Activated naive CD8-positive, alpha-beta T cell treated with anti-CD3 and anti-CD28 coated beads, Interleukin-2, amount 50 U/mL, for 24 hours (primary cell): Measurements from ENCODE around the gene GRID1.

Experiments used
- ATAC-seq: fragments of 150-1000 bp; cut with Tn5 transposase; one replicate; pipeline ENCODE4 v1.10.0; 2021
- DNase-seq: peaks from one replicate; pipeline ENCODE4 v3.0.0; 2021
- H3K27ac Mint-ChIP-seq: one replicate; pipeline ENCODE4 v1.8.0; 2021; ENCODE audit warnings: mild to moderate bottlenecking, mixed read lengths
- H3K27me3 Mint-ChIP-seq: one replicate; pipeline ENCODE4 v1.8.0; 2021; ENCODE audit warnings: mixed read lengths
- H3K36me3 Mint-ChIP-seq: one replicate; pipeline ENCODE4 v1.8.0; 2021; ENCODE audit warnings: low read depth, mixed read lengths
- H3K4me1 Mint-ChIP-seq: one replicate; pipeline ENCODE4 v1.8.0; 2021; ENCODE audit warnings: mixed read lengths
- H3K4me3 Mint-ChIP-seq: one replicate; pipeline ENCODE4 v1.8.0; 2021; ENCODE audit warnings: mild to moderate bottlenecking, moderate library complexity, mixed read lengths
- H3K9me3 Mint-ChIP-seq: one replicate; pipeline ENCODE4 v1.8.0; 2021; ENCODE audit warnings: mixed read lengths

Gene GRID1

DNA sequence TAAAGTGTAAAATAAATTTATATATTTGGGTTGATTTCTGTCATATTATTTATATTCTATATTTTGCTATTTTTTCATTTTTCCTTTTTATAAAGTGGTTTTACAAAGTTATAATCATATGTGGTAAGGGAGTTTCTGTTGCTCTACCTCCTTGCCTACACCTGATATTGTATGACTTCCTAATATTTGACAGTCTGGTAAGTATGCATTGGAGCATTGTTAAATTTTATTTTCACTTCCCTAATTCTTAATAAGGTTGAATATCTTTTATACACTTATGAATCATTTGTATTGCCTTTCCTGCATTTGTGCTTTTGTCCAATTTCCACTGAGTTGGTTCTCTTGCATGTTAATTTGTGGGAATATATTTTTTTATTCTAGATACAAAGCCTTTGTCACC is 492.4 kb downstream of the GRID1 start:
- Mint-ChIP-seq H3K9me3 (peaks cover 4% of the 10 kb centered on the region), H3K27ac (no peak overlapping the region), H3K4me3 (no peak overlapping the region), H3K36me3 (no peaks in the 10 kb centered on the region), H3K27me3 (peaks cover under 1% of the 10 kb centered on the region), H3K4me1 (no peaks in the 10 kb centered on the region)
- DNase-seq (no peak), ATAC-seq (no peak)

DNA sequence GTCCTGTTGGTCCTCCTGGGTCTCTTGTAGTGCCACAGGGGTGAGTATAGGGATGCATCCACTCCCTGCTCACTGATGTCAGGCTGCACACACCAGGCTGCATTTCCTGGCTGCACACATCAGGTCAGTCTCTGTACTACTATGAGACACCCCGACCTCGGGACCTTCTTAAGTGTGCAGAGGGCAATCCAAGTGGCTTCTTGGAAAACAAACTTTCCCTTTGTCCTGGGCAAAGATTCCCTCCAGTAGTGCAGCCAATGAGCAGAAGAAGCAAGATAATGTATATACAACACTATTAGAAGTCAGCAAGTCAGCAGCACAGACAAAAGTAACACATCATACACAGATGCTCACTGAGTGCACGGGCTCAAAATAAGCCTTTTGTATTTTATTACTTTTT is 493.5 kb downstream of the GRID1 start:
- ATAC-seq, result no peak
- H3K4me3 Mint-ChIP-seq, result no peak overlapping the region

DNA sequence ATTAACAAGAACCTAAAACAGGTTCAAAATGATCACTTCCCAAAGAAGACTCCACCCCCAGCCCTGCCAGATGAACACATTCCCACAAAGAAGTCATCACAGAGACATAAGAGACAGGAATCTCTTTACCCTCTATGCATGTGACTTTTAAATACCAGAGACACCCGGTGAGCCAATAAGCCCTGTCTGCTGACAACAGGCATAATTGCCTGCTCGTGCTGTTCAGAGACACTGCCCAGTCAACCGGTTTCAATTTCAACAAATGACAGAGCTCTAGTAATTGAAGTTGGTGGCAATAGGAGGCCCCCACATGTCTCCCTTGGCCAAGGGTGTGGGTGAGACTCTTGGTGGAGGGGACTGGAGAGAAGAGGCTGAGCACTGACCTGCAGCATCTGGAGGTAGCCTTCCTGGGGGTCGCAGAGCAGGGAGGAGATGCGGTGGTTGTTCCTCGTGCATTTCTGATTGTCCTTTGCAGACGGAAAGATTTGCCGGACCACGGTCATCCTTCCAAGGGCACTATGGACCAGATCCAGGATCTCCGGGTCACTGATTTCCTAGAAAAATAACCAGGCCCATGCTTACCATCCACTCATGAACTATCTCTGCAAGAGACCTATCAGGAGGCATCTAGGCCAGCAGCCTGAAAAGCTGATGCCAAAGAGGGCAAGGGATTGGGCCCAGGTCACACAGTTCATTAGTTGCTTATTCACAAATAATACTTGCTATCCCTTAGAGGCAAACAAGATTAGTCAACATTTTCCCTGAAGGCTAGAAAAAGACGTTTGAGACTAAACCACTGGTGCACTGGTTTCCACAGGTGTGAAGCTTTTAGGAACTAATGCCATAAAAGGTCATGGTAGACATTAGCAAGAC is 497.7 kb downstream of the GRID1 start:
- H3K27ac Mint-ChIP-seq, result no peak overlapping the region
- H3K9me3 Mint-ChIP-seq, result no peaks in the 10 kb centered on the region
- no peaks in the 10 kb centered on the region for H3K36me3 Mint-ChIP-seq
- H3K4me1 Mint-ChIP-seq, result no peaks in the 10 kb centered on the region
- ATAC-seq (no peak), DNase-seq (no peak)
- no peaks in the 10 kb centered on the region for H3K27me3 Mint-ChIP-seq
- H3K4me3 Mint-ChIP-seq, result no peak overlapping the region

More for the DNA sequence above, 493.5 kb downstream of the GRID1 start:
- no peaks in the 10 kb centered on the region for H3K27me3 Mint-ChIP-seq
- H3K9me3 Mint-ChIP-seq, result peaks cover 4% of the 10 kb centered on the region
- H3K4me1 Mint-ChIP-seq, result no peaks in the 10 kb centered on the region
- H3K36me3 Mint-ChIP-seq, result no peaks in the 10 kb centered on the region
- H3K27ac Mint-ChIP-seq, result no peak overlapping the region
- DNase-seq, result no peak

DNA sequence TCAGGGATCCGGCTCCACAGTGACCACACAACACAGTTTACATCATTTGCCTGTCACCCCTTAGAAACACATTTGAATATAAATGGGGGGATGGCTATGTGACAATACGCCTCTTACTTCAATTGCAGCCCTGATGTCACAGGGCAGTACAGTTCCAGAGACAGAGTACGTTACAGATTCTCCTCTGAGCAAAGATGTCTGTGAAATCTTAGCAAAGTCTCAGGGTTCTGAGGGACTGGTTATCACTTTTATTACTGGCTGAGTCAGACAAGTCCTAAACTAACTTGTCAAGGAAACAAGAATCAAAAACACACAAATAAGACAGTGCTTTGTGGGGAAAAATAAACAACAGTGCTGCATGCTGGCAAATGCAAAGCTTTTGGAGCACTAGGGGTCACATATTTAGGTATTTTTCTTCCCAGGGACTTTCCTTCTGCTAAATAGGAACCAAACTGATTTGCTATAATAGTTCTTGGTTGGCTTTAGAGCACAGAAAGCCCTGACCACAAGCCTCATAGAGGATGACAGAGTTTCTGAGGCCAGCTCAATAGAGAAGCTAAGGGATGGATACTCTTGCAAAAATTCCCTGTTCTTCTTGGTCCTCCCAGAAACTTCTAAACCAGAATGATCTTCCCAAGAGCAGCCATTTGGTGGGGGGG is 501.6 kb downstream of the GRID1 start:
- Mint-ChIP-seq H3K4me3 (no peak overlapping the region), H3K4me1 (no peaks in the 10 kb centered on the region), H3K27me3 (peaks cover 7% of the 10 kb centered on the region), H3K36me3 (no peaks in the 10 kb centered on the region), H3K9me3 (no peaks in the 10 kb centered on the region), H3K27ac (no peak overlapping the region)
- DNase-seq (no peak), ATAC-seq (no peak)

DNA sequence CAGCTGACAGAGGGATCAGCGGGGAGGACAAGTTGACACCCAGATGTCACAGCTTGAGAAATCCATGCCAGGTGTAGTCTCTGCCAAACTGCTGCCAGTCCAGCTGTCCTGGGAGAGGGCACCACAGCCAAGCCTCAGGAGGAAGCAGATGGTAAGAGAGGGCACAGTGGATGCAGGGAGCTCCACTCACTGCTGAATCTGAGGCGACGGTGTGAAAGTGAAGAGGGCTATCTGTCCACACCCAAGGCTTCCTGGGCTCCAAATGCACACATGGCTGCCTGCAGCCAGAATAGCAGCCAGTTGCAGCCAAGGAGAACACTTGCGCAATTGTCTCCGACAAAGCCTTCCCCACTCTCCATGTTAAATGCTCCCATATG is 502.4 kb downstream of the GRID1 start:
- Mint-ChIP-seq H3K27me3 (peaks cover 10% of the 10 kb centered on the region), H3K36me3 (no peaks in the 10 kb centered on the region), H3K27ac (no peak overlapping the region), H3K9me3 (no peaks in the 10 kb centered on the region), H3K4me3 (no peak overlapping the region), H3K4me1 (no peaks in the 10 kb centered on the region)
- DNase-seq, result no peak
- ATAC-seq, result no peak

DNA sequence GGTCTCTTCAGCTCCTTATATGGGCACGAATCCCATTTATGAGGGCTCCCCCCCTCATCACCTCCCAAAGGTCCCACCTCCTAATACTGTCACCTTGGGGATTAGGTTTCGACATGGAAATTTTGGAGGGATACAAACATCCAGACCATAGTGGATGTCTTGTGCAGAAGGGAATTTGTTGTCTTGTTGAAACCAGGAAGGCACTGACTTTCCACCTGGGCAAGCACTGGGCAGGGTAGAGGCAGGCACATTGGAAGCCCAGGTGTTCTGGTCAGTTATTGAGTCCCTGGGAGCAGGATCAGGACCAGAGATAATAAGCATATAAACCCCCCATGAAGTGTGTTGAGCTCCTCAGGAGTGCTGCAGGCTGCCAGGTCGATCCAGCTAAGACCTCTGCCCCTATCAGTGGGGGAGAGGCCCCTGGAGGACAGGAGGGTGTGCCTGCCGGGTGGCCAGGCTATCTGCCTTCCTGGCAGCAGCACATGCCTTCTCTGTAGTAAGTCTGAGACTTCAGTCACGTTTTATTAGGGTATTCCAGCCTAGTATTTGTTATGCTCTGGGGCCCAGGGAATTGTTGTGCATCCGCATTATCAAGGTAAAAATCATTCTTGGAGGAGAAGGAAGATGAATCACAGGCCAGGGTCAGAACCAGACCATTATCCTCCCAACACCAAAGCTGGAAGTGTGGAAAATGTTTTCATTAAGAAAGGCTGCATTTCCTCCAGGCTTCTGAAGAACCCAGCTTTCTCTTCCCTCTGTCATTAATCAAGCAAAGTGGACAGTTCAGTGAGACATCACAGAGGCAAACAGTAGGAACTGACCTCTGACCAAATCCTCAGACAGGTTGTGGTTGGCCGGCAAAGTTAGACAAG is 503.1 kb downstream of the GRID1 start:
- no peaks in the 10 kb centered on the region for H3K9me3 Mint-ChIP-seq
- no peak overlapping the region for H3K4me3 Mint-ChIP-seq
- DNase-seq, result no peak
- H3K27me3 Mint-ChIP-seq, result peaks cover 10% of the 10 kb centered on the region
- ATAC-seq, result no peak
- no peaks in the 10 kb centered on the region for H3K36me3 Mint-ChIP-seq
- H3K4me1 Mint-ChIP-seq, result no peaks in the 10 kb centered on the region
- no peak overlapping the region for H3K27ac Mint-ChIP-seq

DNA sequence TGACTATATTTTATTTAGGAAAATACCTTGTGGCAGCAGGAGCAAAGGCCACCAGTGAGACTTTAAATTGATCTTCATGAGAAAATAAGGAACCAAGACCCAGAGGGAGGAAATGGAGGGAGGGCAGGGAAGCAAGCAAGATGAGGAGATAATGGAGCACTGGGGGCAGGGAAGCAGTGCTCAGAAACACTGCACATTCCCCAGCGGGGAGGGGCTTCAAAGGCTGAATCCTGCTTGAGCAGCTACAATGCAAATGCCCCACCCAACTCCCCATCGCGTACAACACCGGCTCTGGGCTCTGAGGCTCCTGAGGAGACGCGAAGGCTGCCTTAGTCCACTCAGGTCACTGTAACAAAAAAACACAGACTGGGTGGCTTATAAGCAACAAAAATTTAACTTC is 503.8 kb downstream of the GRID1 start:
- Mint-ChIP-seq H3K36me3 (no peaks in the 10 kb centered on the region), H3K27ac (no peak overlapping the region), H3K4me1 (no peaks in the 10 kb centered on the region), H3K27me3 (peaks cover 10% of the 10 kb centered on the region), H3K4me3 (no peak overlapping the region), H3K9me3 (no peaks in the 10 kb centered on the region)
- ATAC-seq (no peak), DNase-seq (no peak)

DNA sequence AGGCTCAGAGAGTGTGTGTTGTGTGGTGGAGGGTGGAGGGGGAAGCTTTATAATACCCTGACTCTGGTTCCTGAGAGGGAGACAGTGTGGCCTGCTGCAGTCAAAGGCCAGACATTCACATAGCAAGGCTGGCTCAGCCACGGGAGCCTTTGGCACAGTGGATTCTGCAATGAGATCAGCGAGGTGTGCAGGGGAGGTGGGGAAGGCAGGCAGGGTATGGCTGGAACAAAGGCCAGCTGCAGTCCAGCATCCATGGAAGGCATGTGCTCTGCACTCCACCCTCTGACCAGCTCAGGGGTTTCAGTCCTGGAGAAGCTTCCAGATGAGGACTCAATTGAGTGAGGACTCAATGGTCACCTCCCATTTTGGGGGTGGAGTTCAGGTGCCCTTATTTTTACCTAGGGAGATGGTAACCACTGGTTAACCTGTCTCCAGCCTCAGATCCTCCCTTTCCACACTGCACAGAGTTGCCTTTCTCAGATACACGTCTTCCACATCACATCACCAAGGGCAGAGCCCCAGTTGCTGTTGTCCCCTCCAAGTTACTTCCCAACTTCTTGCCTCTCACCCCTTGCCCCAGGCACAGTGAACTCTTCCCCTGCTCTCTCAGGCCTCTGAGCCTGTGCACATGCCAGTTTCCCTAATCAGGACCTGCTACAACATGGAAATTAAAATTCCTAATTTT is 504.9 kb downstream of the GRID1 start:
- H3K36me3 Mint-ChIP-seq, result no peaks in the 10 kb centered on the region
- peaks cover 10% of the 10 kb centered on the region for H3K27me3 Mint-ChIP-seq
- ATAC-seq, result no peak
- DNase-seq, result no peak
- no peaks in the 10 kb centered on the region for H3K4me1 Mint-ChIP-seq
- no peak overlapping the region for H3K27ac Mint-ChIP-seq
- H3K9me3 Mint-ChIP-seq, result no peaks in the 10 kb centered on the region
- no peak overlapping the region for H3K4me3 Mint-ChIP-seq

DNA sequence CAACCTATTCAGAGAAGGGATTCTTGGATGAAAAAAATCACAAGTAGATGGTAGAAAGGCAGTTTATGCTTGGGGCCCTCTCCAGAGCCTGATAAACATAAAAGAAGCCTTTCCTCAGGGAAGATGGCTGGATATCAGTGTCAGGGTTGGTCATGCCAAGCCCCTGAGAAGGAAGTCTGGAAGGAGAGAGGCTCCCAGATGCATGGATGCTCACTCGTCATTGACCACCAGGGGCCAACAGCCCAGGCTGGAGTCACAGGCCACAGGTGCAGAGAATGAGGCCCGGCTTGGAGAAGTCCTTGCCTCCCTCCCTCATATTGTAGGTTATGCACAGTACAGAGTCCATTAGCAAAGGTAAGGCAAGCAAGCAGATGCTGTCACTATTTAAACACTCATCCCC is 506.7 kb downstream of the GRID1 start:
- Mint-ChIP-seq H3K27ac (no peak overlapping the region), H3K4me1 (no peaks in the 10 kb centered on the region), H3K4me3 (no peak overlapping the region), H3K36me3 (no peaks in the 10 kb centered on the region), H3K9me3 (no peaks in the 10 kb centered on the region), H3K27me3 (peaks cover 10% of the 10 kb centered on the region)
- ATAC-seq (no peak), DNase-seq (no peak)

DNA sequence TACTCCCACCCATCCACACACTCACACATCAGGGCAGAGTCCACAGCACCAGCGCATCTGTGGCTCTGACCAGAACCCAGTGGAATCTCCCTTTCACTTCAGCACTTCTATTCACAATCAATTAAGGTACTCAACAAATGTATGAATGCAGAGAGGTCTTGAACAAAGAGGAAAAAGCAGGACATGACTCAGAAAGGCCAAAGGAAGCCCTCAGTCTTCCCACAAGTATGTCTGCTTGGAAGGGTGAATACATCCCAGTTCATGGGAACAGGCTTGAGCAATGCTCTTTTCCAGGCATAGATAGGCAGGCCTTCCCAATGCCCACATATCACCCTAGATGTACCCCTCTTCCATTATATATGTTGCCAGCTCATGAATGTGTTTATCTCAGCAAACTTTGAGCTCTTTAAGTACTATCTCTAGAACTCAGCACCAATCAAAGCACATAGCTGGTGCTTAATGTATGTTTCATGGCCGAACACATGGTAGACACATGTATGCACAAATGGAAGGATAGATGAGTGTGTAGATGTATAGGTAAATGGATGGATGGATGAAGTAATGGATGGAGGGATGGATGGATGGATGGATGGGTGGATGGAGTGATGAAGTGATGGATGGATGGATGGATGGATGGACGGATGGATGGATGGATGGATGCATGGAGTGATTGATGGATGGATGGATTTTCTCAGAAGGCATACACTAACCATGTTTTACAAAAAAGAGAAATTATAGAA is 507.6 kb downstream of the GRID1 start:
- Mint-ChIP-seq H3K4me1 (no peaks in the 10 kb centered on the region), H3K36me3 (no peaks in the 10 kb centered on the region), H3K4me3 (no peak overlapping the region), H3K9me3 (no peaks in the 10 kb centered on the region), H3K27me3 (peaks cover 10% of the 10 kb centered on the region), H3K27ac (no peak overlapping the region)
- ATAC-seq (no peak), DNase-seq (no peak)

DNA sequence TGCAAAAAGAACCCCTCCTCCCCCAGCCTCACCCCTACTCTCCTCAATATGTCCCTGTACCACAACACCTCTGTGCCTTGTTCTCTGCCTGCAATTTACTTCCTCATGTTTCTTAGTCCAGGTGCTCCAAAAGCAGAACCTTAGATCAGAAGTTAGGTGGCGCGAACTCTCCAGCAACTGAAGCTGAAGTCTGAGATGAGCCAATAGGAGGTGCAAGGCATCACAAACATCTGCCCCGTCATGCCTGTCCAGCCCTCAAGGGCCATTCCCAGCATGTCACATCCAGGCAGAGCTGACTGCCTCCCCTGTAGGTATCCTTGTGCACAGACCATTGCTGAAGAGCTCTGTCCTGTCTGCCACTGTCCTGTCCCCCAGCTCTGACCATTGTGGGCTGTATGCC is 508.8 kb downstream of the GRID1 start:
- ATAC-seq (no peak), DNase-seq (no peak)
- H3K4me1 Mint-ChIP-seq, result no peaks in the 10 kb centered on the region
- H3K27ac Mint-ChIP-seq, result no peak overlapping the region
- no peak overlapping the region for H3K4me3 Mint-ChIP-seq
- peaks cover 10% of the 10 kb centered on the region for H3K27me3 Mint-ChIP-seq
- H3K36me3 Mint-ChIP-seq, result no peaks in the 10 kb centered on the region
- H3K9me3 Mint-ChIP-seq, result no peaks in the 10 kb centered on the region

DNA sequence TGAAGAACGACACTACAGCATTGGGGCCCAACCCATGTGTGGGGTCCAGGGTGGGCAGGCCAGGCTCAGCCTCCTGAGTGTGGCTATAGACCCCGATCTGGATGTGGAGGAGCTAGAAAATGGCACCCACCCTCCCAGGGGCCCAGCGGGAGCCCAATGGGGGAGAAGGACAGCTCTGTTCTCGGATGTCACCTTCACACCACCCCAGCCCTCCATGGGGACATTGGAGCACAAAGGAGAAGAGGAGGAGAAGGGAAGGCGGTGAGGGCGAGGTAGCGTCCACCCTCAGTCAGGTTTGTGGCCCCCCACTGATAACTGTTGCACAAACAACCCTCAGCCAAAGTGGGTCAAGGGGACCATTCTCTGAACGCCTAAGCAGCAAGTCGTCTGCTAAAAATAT is 509.3 kb downstream of the GRID1 start:
- Mint-ChIP-seq H3K9me3 (no peaks in the 10 kb centered on the region), H3K27ac (no peak overlapping the region), H3K4me3 (no peak overlapping the region), H3K27me3 (peaks cover 5% of the 10 kb centered on the region), H3K4me1 (no peaks in the 10 kb centered on the region), H3K36me3 (no peaks in the 10 kb centered on the region)
- no peak for DNase-seq
- ATAC-seq, result no peak

DNA sequence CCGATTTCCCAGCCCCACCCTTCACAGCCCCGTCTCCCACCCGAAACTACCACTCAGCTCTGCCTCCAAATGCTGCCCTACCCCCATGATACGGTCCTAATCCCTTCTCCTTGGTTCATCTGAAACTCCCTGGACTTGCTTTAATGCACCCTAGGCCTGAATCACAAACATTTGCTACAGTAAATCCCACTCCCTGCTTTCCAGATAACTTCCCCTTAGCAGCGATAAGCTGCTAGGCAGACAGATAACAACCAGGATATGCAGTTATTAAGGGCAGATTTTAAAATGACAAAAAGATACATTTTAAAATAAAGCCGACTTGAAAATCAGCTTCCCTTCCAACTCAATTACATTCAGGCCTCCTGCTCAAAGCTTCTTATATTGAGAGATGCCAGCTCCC is 514.7 kb downstream of the GRID1 start:
- no peak overlapping the region for H3K4me3 Mint-ChIP-seq
- H3K36me3 Mint-ChIP-seq, result no peaks in the 10 kb centered on the region
- no peak overlapping the region for H3K27ac Mint-ChIP-seq
- no peaks in the 10 kb centered on the region for H3K27me3 Mint-ChIP-seq
- ATAC-seq (no peak), DNase-seq (no peak)
- no peaks in the 10 kb centered on the region for H3K9me3 Mint-ChIP-seq
- H3K4me1 Mint-ChIP-seq, result no peaks in the 10 kb centered on the region

DNA sequence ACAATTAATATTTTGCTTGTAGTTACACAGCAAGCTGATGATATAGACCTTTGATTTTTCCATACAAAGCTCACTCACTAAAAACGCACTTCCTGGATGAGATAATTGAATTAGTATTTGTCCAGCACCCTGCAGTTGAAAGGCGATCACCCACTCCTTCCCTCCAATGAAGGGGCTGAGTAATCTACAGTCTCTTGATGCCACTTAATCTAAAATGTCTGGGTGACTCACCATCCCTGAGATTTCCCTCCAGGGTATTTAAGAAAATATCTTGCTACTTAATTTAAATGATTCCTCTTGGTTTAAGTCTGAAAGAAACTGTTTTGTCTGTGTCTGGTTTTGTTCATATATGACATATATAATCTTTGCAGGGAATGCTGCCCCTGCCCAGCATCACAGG is 515.3 kb downstream of the GRID1 start:
- Mint-ChIP-seq H3K4me3 (no peak overlapping the region), H3K9me3 (no peaks in the 10 kb centered on the region), H3K27me3 (no peaks in the 10 kb centered on the region), H3K27ac (no peak overlapping the region), H3K4me1 (no peaks in the 10 kb centered on the region), H3K36me3 (no peaks in the 10 kb centered on the region)
- ATAC-seq (no peak), DNase-seq (no peak)
